ENCODE results near the gene STK17B.

STK17B gene

GRCh38 chr2:196183528-196184231, 12.3 kb upstream of the STK17B start:
- peak; percentile 30 for DNase-seq (ENCODE audit: low spot score)

DNA sequence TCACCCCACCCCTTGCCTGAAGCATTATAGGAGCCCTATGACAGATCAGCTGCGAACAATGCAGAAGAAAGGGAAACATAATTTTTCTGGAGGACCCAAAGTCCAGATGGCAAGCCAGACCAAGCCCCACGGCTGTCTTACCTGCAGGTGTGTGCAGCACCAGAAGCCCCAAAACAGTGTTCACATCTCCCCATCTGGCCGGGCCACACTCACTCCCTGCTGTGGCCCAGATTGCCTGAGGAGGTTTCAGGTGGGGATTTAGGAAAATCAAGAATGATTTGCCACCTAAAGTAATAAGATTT, 11.7 kb upstream of the STK17B start:
- peak; percentile 70 for DNase-seq (ENCODE audit: low spot score)

- DNase-seq (ENCODE audit: low spot score): peak; percentile 42
These were observed 11.2 kb upstream of the STK17B start for GRCh38 chr2:196182439-196183171.

DNA sequence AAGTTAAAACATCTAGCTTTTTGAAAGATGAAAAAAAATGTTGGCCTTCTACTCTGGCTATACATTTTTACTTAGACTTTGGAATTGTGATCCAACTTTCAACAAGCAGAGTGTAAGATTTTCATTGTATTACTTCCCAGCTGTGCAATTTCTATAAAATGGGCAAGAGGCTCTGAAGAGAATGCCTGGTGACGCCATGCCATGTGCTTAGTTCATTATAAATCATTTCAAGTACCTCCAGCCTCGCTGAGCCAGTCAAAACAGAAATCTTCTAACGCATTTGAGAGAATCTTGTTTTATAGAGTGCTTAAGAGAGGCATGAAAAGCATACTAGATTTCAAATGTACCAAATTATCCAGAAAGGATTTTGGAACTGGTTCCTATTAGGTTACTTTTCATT, 10.1 kb upstream of the STK17B start:
- no peak for DNase-seq (ENCODE audit: low spot score)

- DNase-seq (ENCODE audit: low spot score): peak; percentile 64
These were observed 5.7 kb upstream of the STK17B start for GRCh38 chr2:196177124-196177523.

GRCh38 chr2:196176142-196176738, 4.9 kb upstream of the STK17B start:
- peak; percentile 96 for DNase-seq (ENCODE audit: low spot score)

- no peak for DNase-seq (ENCODE audit: low spot score)
These were observed 3.0 kb upstream of the STK17B start for GRCh38 chr2:196174404-196174803.

GRCh38 chr2:196173505-196173904, 2.1 kb upstream of the STK17B start:
- DNase-seq (ENCODE audit: low spot score): no peak

DNA sequence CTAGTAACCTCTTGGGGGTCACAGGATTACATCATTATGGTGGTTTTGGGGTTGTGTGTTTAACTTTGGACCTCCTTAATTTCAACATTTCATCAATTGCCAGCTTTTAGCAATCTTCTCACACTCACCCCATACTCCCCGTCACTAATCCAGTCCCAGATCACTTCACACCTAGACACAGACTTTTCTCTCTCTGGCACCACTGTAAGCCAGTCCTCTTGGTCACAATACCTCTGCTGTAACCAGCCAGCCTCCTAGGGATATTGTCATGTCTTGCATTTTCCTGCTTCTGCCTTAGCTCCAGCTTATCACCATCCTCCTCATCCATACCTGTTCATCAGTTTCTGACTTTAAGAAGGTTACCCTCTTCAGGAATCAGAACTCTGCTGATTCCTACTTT, 1.6 kb upstream of the STK17B start:
- DNase-seq (ENCODE audit: low spot score): peak; percentile 38

- DNase-seq (ENCODE audit: low spot score): peak; percentile 71
These were observed 568 bp upstream of the STK17B start for GRCh38 chr2:196171946-196172345.

- peak; percentile 74 for DNase-seq (ENCODE audit: low spot score)
These were observed 651 bp downstream of the STK17B start for GRCh38 chr2:196170606-196171247.

DNA sequence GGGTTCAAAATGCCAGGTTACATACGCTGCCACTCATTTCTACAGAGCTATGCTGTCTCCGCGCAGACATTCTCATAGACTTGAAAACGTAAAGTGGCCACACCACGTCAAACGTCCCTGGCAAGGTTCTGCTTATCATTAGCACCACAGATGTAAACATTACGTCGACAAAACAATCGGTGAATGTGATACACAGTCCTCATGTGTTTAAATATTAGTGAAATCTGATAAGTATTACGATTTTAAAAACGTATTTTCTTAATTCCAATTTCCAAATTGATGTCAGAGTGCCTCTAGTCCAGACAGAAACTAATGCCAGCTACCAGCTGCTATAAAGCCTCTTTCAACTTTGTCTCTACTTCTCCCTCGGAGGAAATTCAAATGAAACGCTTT, 1.2 kb downstream of the STK17B start:
- DNase-seq (ENCODE audit: low spot score): peak; percentile 82

- peak; percentile 39 for DNase-seq (ENCODE audit: low spot score)
These were observed 1.9 kb downstream of the STK17B start for GRCh38 chr2:196169516-196169915.

GRCh38 chr2:196168181-196168580, 3.2 kb downstream of the STK17B start:
- DNase-seq (ENCODE audit: low spot score): peak; percentile 28

GRCh38 chr2:196167666-196168065, 3.7 kb downstream of the STK17B start:
- peak; percentile 28 for DNase-seq (ENCODE audit: low spot score)

DNA sequence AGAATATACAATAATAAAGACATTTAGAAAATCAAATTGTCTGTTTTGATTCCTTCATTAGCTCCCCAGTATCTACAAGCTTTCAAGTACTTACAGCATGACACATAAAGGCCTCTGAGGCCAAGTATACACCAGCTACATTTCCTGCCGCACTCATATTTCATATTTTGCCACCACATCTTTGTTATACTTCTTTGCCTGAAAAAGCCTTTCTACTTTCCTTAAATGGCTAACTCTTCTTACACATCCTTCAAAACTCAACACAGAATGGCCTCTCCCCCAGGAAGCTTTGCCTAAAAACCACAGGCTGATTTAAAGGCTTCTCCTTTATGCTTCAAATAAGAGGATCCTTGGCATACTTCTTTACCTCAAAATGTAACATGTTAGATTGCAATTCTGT, 4.5 kb downstream of the STK17B start:
- peak; percentile 54 for DNase-seq (ENCODE audit: low spot score)

DNA sequence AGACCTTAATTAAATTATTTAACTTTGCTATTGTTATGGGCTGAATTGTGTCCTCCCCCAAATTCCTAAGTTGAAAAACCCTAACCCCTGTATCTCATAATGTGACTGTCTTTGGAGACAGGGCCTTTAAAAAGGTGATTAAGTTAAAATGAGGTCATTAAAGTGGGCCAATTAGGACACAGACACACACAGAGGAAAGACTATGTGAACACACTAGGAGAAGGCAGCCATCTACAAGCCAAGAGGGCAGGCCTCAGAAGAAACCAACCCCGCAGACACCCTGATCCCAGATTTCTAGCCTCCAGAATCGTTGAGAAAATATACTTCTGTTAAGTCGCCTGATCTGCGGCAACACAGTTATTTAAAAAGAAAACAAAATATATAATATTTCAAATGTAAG, 6.4 kb downstream of the STK17B start:
- DNase-seq (ENCODE audit: low spot score): no peak

- peak; percentile 24 for DNase-seq (ENCODE audit: low spot score)
These were observed 8.1 kb downstream of the STK17B start for GRCh38 chr2:196163285-196163684.

- peak; percentile 45 for DNase-seq (ENCODE audit: low spot score)
These were observed 8.7 kb downstream of the STK17B start for GRCh38 chr2:196162586-196163175.

DNA sequence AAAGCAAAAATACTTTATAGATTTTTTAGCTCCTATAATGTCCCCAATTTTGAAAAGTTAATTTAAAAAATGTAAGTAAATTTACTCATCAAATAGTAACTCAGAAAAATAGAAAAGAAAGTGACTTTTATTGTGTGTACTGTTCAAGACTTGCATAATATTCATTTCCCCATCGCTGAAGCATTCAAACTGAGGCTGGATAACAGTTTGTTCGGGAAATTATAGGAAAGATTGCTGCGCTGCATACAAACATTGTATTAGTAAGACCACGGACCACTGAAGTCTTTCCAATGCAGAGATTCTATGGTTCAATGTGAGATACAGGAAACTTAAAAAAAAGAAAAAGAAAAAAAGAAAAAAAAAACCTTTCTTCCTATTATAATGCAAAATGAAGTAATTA, 10.4 kb downstream of the STK17B start:
- DNase-seq (ENCODE audit: low spot score): peak; percentile 21

DNA sequence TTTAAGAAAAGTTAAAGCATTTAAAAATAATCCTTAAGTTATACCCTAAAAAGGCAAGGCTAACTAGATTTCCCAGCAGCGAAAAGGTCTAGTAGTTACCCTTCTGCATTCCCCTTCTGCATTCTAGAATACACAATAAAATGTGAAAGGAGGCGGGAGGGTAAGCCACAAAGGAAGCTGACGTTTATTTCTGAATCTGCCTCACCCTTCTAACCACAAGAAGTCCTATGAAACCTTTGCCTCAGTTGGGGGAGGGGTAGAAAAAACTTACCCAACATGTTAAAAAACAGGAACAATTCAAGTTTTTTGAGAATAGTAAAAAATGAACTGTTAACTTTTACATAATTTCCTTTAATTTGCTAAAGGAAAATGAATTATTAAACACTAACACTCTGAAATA, 11.3 kb downstream of the STK17B start:
- DNase-seq (ENCODE audit: low spot score): peak; percentile 88

DNA sequence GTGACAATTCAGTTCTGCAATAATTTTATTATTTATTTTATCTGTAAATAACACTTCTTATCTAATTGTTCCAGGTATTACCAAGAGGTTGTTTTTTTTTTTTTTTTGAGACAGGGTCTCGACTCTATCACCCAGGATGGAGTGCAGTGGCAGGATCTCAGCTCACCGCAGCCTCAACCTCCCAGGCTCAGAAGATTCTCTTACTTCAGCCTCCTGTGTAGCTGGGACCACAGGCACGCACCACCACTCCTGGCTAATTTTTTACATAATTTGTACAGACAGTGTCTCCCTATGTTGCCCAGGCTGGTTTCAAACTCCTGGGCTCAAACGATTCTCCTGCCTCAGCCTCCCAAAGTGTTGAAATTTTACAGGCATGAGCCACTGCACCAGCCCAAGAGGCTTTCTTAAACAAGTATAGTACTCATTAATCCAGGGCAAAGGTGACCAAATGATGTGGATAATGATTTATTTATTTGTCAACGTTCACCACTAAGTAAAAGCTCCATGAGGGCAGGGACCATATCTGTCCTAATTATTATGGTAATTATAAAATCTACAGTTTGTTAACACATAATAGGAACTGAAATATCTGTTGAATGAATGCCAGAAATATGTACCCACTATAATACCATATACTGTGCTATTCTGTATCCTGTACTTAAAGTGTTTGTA, 12.0 kb downstream of the STK17B start:
- DNase-seq (ENCODE audit: low spot score): no peak

Data from NAMALWA (cell line).